Skeletal muscle tissue (tissue), 4 donors: ENCODE data around the gene DQX1. TPM values are rescaled to one million over a fixed set of nuclear protein-coding genes. Genes with fewer than 3 reads are reported as not detected.
"Not testable (repeated sequence)": the region's sequence is repeated elsewhere in the genome, so short reads cannot be mapped to it uniquely, and the experiment has no call there.

Experiments used
- H3K27ac ChIP-seq: one replicate; pipeline ENCODE4 v1.7.0; 2013; ENCODE audit warnings: mild to moderate bottlenecking, low read depth, low read length, inconsistent platforms
- H3K27me3 ChIP-seq, 3 donors: one replicate each; pipeline ENCODE4 v1.7.0; 2013; ENCODE audit warnings: low read length in 3 of 3; ENCODE audit not compliant: control insufficient read depth in 3 of 3, insufficient read depth in 3 of 3
- H3K36me3 ChIP-seq, 3 donors: one replicate each; pipeline ENCODE4 v1.7.0; 2013; ENCODE audit warnings: low read length in 3 of 3; ENCODE audit not compliant: control insufficient read depth in 3 of 3, insufficient read depth in 3 of 3
- H3K4me1 ChIP-seq, 3 donors: one replicate each; pipeline ENCODE4 v1.7.0; 2013; ENCODE audit warnings: low read length in 3 of 3, mild to moderate bottlenecking in 3 of 3; ENCODE audit not compliant: control insufficient read depth in 3 of 3, insufficient read depth in 3 of 3
- H3K4me3 ChIP-seq, 3 donors: one replicate each; pipeline ENCODE4 v1.7.0; 2013; ENCODE audit warnings: low read length in 3 of 3
- H3K9ac ChIP-seq, 3 donors: one replicate each; pipeline ENCODE4 v1.7.0; 2013; ENCODE audit warnings: low read length in 3 of 3, mild to moderate bottlenecking in 3 of 3, moderate library complexity in 2 of 3, low read depth in 1 of 3
- H3K9me3 ChIP-seq, 3 donors: one replicate each; pipeline ENCODE4 v1.7.0; 2013; ENCODE audit warnings: low read length in 3 of 3; ENCODE audit not compliant: control insufficient read depth in 3 of 3
- total RNA-seq: library from RNA; depleted of rRNA; stranded (reverse); fragments of >200 nt; gene quantifications from one replicate; pipeline ENCODE4 v1.2.3, GENCODE V29; 2014
- donor health status: Osteomylitis.

Gene DQX1
- total RNA-seq, 1 donor from 2014 or later, result not detected

DNA sequence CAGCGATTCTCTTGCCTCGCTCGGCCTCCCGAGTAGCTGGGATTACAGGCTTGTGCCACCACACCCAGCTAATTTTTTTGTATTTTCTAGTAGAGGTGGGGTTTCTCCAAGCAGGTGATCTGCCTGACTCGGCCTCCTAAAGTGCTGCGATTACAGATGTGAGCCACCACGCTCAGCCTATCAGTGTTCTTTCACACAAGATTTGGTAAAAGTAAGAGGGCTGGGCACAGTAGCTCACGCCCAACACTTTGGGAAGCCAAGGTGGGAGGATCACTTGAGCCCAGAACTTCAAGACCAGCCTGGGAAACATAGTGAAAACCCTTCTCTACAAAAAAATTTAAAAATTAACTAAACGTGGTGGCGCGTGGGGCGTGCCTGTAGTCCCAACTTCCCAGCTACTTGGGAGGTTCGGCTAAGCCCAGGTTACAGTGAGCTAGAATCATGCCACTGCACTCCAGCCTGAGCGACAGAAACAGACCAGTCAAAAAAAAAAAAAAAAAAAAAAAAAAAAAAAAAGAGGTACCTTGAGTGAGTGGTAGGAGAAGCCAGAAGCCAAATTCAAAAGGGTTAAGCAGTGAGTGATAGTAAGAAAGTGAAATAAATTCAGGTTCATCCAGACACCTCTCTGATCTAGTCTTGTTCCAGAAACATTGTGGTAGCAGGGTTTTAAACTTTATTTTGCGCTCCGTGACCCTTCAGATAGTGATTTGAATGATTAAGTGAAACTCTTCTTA lies 54.5 kb downstream of the DQX1 start:
- peak overlapping the region; percentile 85 for H3K27ac ChIP-seq
- H3K4me3 ChIP-seq, result peak overlapping the region; percentile 89 to 100 (median 99)
- H3K27me3 ChIP-seq, result no peaks in the 10 kb centered on the region
- peak overlapping the region; percentile 92 to 99 (median 99) for H3K9ac ChIP-seq
- H3K36me3 ChIP-seq, result peaks cover 14 to 19% (median 16%) of the 10 kb centered on the region in 3 donors
- H3K9me3 ChIP-seq, result no peaks in the 10 kb centered on the region
- peaks cover 20 to 29% (median 26%) of the 10 kb centered on the region in 3 donors for H3K4me1 ChIP-seq

DNA sequence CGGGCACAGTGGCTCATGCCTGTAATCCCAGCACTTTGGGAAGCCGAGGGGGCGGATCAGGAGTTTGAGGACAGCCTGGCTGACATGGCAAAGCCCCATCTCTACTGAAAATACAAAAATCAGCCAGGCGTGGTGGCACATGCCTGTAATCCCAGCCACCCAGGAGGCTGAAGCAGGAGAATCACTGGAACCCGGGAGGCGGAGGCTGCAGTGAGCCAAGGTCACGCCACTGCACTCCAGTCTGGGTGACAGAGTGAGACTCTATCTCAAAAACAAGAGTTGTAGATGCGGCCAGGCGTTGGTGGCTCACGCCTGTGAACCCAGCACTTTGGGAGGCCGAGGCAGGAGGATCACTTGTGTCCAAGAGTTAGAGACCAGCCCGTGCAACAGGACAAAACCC lies 55.3 kb downstream of the DQX1 start:
- not testable (repeated sequence) for H3K9ac ChIP-seq, H3K9me3 ChIP-seq, H3K27ac ChIP-seq, H3K27me3 ChIP-seq
- Histone ChIP-seq H3K4me3 (peak overlapping the region in 1 of 3 donors; percentile 35), H3K36me3 (peaks cover 11 to 19% (median 15%) of the 10 kb centered on the region in 3 donors), H3K4me1 (peaks cover 23 to 34% (median 31%) of the 10 kb centered on the region in 3 donors)

Other genes with a start within 250 kb of the DQX1 start
- gene SLC4A5, start 182.8 kb downstream of the DQX1 start, total RNA-seq, result 2.6 TPM
- gene DCTN1, start 145.9 kb downstream of the DQX1 start, total RNA-seq, result 73.6 TPM
- 0.52 TPM for gene C2orf81, start 104.6 kb downstream of the DQX1 start, total RNA-seq
- 5.7 TPM for gene WDR54, start 104.5 kb downstream of the DQX1 start, total RNA-seq
- gene RTKN, start 84.3 kb downstream of the DQX1 start, total RNA-seq, result 26.6 TPM
- 12.5 TPM for gene INO80B, start 71.1 kb downstream of the DQX1 start, total RNA-seq
- 27.1 TPM for gene WBP1, start 67.8 kb downstream of the DQX1 start, total RNA-seq
- 35.0 TPM for gene MOGS, start 60.8 kb downstream of the DQX1 start, total RNA-seq
- gene MRPL53, start 53.6 kb downstream of the DQX1 start, total RNA-seq, result 25.1 TPM
- 30.3 TPM for gene CCDC142, start 43.2 kb downstream of the DQX1 start, total RNA-seq
- gene TTC31, start 43.1 kb downstream of the DQX1 start, total RNA-seq, result 4.2 TPM
- gene LBX2, start 26.6 kb downstream of the DQX1 start, total RNA-seq, result not detected
- gene PCGF1, start 18.5 kb downstream of the DQX1 start, total RNA-seq, result 6.8 TPM
- gene TLX2, start 11.8 kb downstream of the DQX1 start, total RNA-seq, result not detected
- 57.4 TPM for gene AUP1, start 3.5 kb upstream of the DQX1 start, total RNA-seq
- 42.3 TPM for gene HTRA2, start 3.7 kb upstream of the DQX1 start, total RNA-seq
- gene LOXL3, start 27.7 kb upstream of the DQX1 start, total RNA-seq, result 8.4 TPM
- 12.0 TPM for gene DOK1, start 28.5 kb upstream of the DQX1 start, total RNA-seq
- not detected for gene M1AP, start 122.1 kb upstream of the DQX1 start, total RNA-seq
- 1.6 TPM for gene SEMA4F, start 128.0 kb upstream of the DQX1 start, total RNA-seq